ENCODE measurements around the gene FOXB2. TPM values are rescaled to one million over a fixed set of nuclear protein-coding genes. Genes with fewer than 3 reads are reported as not detected.

FOXB2 gene
- polyA plus RNA-seq, 1 of the 3 experiments (the other 2 are of a cell fraction): not detected

GRCh38 chr9:77063645-77064285 lies 44.3 kb downstream of the FOXB2 start:
- Histone ChIP-seq H3F3A (replicated peaks; ENCODE audit: insufficient read depth) (no peaks in the 10 kb centered on the region), H2AFZ (ENCODE audit: low read depth) (no peak overlapping the region), H3K36me3 (replicated peaks in 1 of 2; ENCODE audit: control insufficient read depth in 1 of 2, insufficient read depth in 2 of 2, low read length in 1 of 2) (no peaks in the 10 kb centered on the region), H3K9ac (no peak overlapping the region), H3K27ac (ENCODE audit: low read depth in 2 of 2, low read length in 1 of 2) (no peak overlapping the region), H3K27me3 (ENCODE audit: insufficient read depth) (peaks cover 4% of the 10 kb centered on the region), H3K9me3 (no peaks in the 10 kb centered on the region), H3K9me2 (no peaks in the 10 kb centered on the region), H3K79me2 (ENCODE audit: insufficient read depth) (no peaks in the 10 kb centered on the region), H3K4me1 (ENCODE audit: control insufficient read depth in 1 of 2, insufficient read depth in 2 of 2, low read depth in 1 of 2, low read length in 1 of 2) (no peaks in the 10 kb centered on the region), H4K20me1 (ENCODE audit: insufficient read depth) (no peaks in the 10 kb centered on the region), H3K4me2 (no peak overlapping the region), H3K4me3 (ENCODE audit: low read depth in 2 of 2, low read length in 1 of 2) (no peak overlapping the region)
- TF ChIP-seq EZH2phosphoT487 (IDR thresholded peaks at IDR 0.05; ENCODE audit: borderline replicate concordance, low read depth) (no peak), RCOR1 (IDR thresholded peaks at IDR 0.05; ENCODE audit: low read length) (no peak), JUND (IDR thresholded peaks at IDR 0.05) (no peak), MXI1 (IDR thresholded peaks at IDR 0.05; ENCODE audit: low read depth, low read length) (no peak), FOSL2 (IDR thresholded peaks at IDR 0.05; ENCODE audit: borderline replicate concordance, low read depth) (peak; percentile 42; the same call in 1 of the 2 replicates)
- TF ChIP-seq, protein P1, sequence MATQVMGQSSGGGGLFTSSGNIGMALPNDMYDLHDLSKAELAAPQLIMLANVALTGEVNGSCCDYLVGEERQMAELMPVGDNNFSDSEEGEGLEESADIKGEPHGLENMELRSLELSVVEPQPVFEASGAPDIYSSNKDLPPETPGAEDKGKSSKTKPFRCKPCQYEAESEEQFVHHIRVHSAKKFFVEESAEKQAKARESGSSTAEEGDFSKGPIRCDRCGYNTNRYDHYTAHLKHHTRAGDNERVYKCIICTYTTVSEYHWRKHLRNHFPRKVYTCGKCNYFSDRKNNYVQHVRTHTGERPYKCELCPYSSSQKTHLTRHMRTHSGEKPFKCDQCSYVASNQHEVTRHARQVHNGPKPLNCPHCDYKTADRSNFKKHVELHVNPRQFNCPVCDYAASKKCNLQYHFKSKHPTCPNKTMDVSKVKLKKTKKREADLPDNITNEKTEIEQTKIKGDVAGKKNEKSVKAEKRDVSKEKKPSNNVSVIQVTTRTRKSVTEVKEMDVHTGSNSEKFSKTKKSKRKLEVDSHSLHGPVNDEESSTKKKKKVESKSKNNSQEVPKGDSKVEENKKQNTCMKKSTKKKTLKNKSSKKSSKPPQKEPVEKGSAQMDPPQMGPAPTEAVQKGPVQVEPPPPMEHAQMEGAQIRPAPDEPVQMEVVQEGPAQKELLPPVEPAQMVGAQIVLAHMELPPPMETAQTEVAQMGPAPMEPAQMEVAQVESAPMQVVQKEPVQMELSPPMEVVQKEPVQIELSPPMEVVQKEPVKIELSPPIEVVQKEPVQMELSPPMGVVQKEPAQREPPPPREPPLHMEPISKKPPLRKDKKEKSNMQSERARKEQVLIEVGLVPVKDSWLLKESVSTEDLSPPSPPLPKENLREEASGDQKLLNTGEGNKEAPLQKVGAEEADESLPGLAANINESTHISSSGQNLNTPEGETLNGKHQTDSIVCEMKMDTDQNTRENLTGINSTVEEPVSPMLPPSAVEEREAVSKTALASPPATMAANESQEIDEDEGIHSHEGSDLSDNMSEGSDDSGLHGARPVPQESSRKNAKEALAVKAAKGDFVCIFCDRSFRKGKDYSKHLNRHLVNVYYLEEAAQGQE (IDR thresholded peaks at IDR 0.05; ENCODE audit: low read depth, low read length): no peak
- TF ChIP-seq, protein P2, sequence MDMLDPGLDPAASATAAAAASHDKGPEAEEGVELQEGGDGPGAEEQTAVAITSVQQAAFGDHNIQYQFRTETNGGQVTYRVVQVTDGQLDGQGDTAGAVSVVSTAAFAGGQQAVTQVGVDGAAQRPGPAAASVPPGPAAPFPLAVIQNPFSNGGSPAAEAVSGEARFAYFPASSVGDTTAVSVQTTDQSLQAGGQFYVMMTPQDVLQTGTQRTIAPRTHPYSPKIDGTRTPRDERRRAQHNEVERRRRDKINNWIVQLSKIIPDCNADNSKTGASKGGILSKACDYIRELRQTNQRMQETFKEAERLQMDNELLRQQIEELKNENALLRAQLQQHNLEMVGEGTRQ (IDR thresholded peaks at IDR 0.05; ENCODE audit: borderline replicate concordance, low read depth, low read length): no peak
- TF ChIP-seq, protein P3, sequence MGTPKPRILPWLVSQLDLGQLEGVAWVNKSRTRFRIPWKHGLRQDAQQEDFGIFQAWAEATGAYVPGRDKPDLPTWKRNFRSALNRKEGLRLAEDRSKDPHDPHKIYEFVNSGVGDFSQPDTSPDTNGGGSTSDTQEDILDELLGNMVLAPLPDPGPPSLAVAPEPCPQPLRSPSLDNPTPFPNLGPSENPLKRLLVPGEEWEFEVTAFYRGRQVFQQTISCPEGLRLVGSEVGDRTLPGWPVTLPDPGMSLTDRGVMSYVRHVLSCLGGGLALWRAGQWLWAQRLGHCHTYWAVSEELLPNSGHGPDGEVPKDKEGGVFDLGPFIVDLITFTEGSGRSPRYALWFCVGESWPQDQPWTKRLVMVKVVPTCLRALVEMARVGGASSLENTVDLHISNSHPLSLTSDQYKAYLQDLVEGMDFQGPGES (IDR thresholded peaks at IDR 0.05; ENCODE audit: low read depth, low read length): no peak
- TF ChIP-seq, protein P4, sequence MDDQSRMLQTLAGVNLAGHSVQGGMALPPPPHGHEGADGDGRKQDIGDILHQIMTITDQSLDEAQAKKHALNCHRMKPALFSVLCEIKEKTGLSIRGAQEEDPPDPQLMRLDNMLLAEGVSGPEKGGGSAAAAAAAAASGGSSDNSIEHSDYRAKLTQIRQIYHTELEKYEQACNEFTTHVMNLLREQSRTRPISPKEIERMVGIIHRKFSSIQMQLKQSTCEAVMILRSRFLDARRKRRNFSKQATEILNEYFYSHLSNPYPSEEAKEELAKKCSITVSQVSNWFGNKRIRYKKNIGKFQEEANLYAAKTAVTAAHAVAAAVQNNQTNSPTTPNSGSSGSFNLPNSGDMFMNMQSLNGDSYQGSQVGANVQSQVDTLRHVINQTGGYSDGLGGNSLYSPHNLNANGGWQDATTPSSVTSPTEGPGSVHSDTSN (IDR thresholded peaks at IDR 0.05): no peak
- CTCF ChIA-PET: no interaction called here
- DNase-seq: no peak
- WGBS (ENCODE audit: low lambda C conversion rate): 4% methylated on average over 6 of the region's 6 CpGs
- POLR2A ChIA-PET: no interaction called here
